Activated CD4-positive, alpha-beta T cell treated with anti-CD3 and anti-CD28 coated beads, Interleukin-2, amount 50 U/mL, for 4 hours (primary cell): ENCODE data around the gene MIA.
"Not testable (repeated sequence)": the region's sequence is repeated elsewhere in the genome, so short reads cannot be mapped to it uniquely, and the experiment has no call there.

Source experiments
- DNase-seq, 2 experiments: peaks; one replicate each; pipeline ENCODE4 v3.0.0-alpha.2; 2020

MIA gene

GRCh38 chr19:40825460-40826095 is 50.3 kb downstream of the MIA start:
- DNase-seq: not testable (repeated sequence)

- DNase-seq: not testable (repeated sequence)
Observed at GRCh38 chr19:40826312-40826698, 51.0 kb downstream of the MIA start.

- not testable (repeated sequence) for DNase-seq
Observed at GRCh38 chr19:40826699-40827385, 51.5 kb downstream of the MIA start.
